ENCODE results near the gene LRRC45.

Gene LRRC45

DNA sequence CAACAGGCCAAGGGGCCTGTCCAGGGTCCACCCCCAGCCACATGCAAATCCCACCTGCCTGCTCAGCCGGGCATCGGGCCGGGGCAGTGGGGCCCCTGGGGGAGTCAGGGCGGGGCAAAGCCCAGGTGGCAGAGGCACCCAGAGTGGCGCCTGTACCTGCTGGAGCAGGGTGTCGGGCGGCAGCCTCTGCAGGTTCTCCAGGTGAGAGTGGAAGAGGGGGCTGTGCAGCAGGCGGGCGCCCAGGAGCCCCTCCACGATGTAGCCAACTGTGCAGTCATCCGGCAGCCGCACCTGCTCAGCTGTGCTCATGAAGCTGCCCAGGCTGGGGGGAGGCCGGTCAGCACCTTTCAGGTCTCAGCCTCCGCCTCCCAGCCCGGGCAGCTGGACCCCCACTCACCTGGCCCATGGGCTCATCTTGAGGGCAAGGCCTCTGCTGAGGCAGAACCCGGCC is 26.4 kb downstream of the LRRC45 start:
- ATAC-seq: no peak
- TF ChIP-seq ARNTL (CRISPR knock-in tag; IDR thresholded peaks at IDR 0.05; ENCODE audit: borderline replicate concordance, low read depth) (no peak), ZC3H10 (CRISPR knock-in tag; IDR thresholded peaks at IDR 0.05) (no peak), TSHZ2 (CRISPR knock-in tag; IDR thresholded peaks at IDR 0.05) (no peak), ZNF565 (CRISPR knock-in tag; conservative IDR thresholded peaks at IDR 0.05; ENCODE audit: low read depth) (no peak), GLIS3 (CRISPR knock-in tag; IDR thresholded peaks at IDR 0.05) (no peak), ISL1 (CRISPR knock-in tag; IDR thresholded peaks at IDR 0.05) (no peak), BACH2 (CRISPR knock-in tag; IDR thresholded peaks at IDR 0.05; ENCODE audit: borderline replicate concordance) (no peak), ZNF70 (CRISPR knock-in tag; IDR thresholded peaks at IDR 0.05) (no peak), ZFP3 (CRISPR knock-in tag; IDR thresholded peaks at IDR 0.05) (no peak), ESRRG (CRISPR knock-in tag; IDR thresholded peaks at IDR 0.05) (no peak), ZFP30 (CRISPR knock-in tag; IDR thresholded peaks at IDR 0.05) (no peak), TOX (CRISPR knock-in tag; IDR thresholded peaks at IDR 0.05; ENCODE audit: borderline replicate concordance) (no peak), RARB (CRISPR knock-in tag; IDR thresholded peaks at IDR 0.05) (no peak), ZNF8 (CRISPR knock-in tag; IDR thresholded peaks at IDR 0.05) (no peak), POU6F1 (CRISPR knock-in tag; IDR thresholded peaks at IDR 0.05; ENCODE audit: borderline replicate concordance, low read depth) (no peak), SNAI2 (CRISPR knock-in tag; IDR thresholded peaks at IDR 0.05) (no peak), OSR1 (CRISPR knock-in tag; IDR thresholded peaks at IDR 0.05) (no peak)
- TF ChIP-seq, protein P1, sequence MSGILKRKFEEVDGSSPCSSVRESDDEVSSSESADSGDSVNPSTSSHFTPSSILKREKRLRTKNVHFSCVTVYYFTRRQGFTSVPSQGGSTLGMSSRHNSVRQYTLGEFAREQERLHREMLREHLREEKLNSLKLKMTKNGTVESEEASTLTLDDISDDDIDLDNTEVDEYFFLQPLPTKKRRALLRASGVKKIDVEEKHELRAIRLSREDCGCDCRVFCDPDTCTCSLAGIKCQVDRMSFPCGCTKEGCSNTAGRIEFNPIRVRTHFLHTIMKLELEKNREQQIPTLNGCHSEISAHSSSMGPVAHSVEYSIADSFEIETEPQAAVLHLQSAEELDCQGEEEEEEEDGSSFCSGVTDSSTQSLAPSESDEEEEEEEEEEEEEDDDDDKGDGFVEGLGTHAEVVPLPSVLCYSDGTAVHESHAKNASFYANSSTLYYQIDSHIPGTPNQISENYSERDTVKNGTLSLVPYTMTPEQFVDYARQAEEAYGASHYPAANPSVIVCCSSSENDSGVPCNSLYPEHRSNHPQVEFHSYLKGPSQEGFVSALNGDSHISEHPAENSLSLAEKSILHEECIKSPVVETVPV (CRISPR knock-in tag; IDR thresholded peaks at IDR 0.05): no peak
- TF ChIP-seq, protein P2, sequence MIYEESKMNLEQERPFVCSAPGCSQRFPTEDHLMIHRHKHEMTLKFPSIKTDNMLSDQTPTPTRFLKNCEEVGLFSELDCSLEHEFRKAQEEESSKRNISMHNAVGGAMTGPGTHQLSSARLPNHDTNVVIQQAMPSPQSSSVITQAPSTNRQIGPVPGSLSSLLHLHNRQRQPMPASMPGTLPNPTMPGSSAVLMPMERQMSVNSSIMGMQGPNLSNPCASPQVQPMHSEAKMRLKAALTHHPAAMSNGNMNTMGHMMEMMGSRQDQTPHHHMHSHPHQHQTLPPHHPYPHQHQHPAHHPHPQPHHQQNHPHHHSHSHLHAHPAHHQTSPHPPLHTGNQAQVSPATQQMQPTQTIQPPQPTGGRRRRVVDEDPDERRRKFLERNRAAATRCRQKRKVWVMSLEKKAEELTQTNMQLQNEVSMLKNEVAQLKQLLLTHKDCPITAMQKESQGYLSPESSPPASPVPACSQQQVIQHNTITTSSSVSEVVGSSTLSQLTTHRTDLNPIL (CRISPR knock-in tag; IDR thresholded peaks at IDR 0.05; ENCODE audit: low read depth): no peak

DNA sequence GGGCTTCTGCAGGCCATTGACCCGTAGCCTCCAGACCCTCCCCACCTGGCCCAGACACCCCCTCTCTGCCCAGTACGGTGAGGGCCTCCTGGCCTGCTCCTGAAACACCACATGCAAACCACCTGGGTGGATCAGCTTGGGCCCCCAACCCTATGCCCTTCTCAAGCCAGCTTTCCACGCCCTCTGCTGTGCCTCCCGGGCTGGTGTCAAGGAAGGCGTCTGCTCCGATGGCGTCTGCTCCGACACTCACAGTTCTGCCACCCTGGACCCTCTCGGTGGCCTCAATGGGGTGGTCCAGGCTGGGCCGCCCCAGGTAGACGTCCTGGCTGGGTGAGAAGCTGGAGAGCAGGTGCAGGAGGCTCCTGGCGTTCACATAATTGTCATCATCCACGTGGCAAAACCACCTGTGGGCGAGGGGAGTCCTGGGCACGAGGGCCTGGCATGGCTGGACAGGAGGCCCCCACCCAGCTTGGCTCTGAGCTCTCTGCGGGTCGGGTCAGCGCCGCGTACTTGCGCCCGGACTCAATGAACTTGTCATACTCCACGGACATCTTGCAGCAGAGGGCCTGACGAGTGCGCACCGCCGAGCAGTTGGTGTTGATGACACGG is 27.2 kb downstream of the LRRC45 start:
- TF ChIP-seq PPARA (CRISPR knock-in tag; IDR thresholded peaks at IDR 0.05; ENCODE audit: borderline replicate concordance): no peak
- TF ChIP-seq BACH2 (CRISPR knock-in tag; IDR thresholded peaks at IDR 0.05; ENCODE audit: borderline replicate concordance): no peak
- TF ChIP-seq TCF4 (CRISPR knock-in tag; IDR thresholded peaks at IDR 0.05; ENCODE audit: borderline replicate concordance): no peak
- TF ChIP-seq ZNF8 (CRISPR knock-in tag; IDR thresholded peaks at IDR 0.05): no peak
- TF ChIP-seq TSHZ2 (CRISPR knock-in tag; IDR thresholded peaks at IDR 0.05): no peak
- TF ChIP-seq, protein P2 (CRISPR knock-in tag; IDR thresholded peaks at IDR 0.05; ENCODE audit: low read depth): no peak
- no peak for TF ChIP-seq ISL1 (CRISPR knock-in tag; IDR thresholded peaks at IDR 0.05)
- TF ChIP-seq, protein P1 (CRISPR knock-in tag; IDR thresholded peaks at IDR 0.05): no peak
- TF ChIP-seq RARB (CRISPR knock-in tag; IDR thresholded peaks at IDR 0.05): no peak
- no peak for ATAC-seq
